ENCODE results near the gene ATP11A.

Gene ATP11A

GRCh38 chr13:112744168-112745021 is 54.6 kb downstream of the ATP11A start:
- DNase-seq: no peak

DNA sequence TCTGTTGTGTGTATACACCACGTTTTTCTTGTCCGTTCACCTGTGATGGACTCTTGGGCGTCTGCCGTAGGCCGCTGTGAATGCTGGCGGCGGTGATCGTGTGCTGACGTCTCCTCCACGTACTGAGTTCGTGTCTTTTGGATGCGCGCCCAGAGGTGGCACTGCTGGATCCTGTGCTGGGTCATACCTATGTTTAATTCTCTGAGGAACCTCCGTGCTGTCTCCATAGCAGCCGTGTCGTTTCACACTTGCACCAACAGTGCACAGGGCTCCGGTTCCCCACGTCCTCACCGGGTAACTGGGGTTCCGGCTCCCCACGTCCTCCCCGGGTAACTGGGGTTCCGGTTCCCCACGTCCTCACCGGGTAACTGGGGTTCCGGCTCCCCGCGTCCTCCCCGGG is 56.2 kb downstream of the ATP11A start:
- DNase-seq: no peak

GRCh38 chr13:112747256-112747655 is 57.4 kb downstream of the ATP11A start:
- DNase-seq: no peak

DNA sequence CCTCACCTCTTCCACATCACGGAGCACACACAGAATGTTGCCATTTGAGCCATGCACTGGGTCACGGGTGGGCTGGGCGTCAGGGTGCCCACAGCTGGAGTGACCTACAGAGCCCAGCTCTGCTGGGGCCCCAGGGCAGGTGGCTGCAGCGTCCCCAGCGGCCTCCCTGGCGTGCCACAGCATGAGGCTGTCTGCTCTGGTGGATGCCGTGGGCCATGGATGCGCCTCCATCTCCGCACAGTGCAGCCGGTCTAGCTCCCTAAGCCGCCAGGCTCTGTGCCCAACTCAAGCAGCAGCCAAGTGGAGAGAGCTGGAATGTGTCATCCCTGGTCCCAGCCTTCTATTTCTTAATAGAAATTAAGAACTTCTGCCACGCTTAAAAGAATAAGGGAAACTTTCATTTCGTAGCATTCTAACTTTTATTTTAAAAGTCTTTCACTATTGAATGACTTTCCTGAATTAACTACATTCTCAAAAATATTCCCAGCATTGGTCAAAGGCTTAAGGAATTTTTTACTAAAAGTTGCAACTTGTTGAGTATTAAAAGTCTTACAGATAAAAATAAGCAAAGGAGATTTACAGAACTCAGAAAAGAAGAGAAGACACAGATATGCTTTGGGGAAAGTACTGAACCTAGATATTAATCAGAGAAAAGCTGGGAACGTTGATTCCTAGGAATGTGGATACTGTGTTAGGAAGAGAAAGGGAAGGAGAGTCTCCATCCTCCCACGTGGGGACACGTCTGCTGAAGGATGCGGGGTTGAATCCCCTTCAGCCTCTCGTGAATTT is 59.3 kb downstream of the ATP11A start:
- DNase-seq: no peak

GRCh38 chr13:112750570-112750969 is 60.7 kb downstream of the ATP11A start:
- DNase-seq: no peak

- no peak for DNase-seq
These were observed 61.8 kb downstream of the ATP11A start for GRCh38 chr13:112751617-112752016.

DNA sequence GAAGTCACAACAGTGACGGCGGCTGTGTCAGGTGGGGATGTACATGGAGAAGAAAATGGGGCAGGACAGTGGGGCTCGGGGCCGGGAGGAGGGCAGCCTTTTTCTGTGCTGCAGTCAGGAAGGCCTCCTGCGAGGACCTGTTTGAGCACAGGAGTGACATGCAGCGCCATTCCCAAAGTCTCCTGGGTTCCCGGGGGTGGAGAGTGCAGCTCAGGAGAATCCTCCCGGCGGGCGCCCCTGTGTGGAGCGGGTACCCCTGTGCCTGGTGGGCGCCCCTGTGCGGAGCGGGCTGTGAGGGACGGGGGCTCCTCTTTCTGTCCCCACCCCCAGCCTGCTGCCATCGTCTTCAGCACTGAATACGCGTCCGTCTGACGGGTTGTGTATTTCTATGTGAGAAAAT is 62.4 kb downstream of the ATP11A start:
- DNase-seq: no peak

GRCh38 chr13:112752711-112753541 is 63.1 kb downstream of the ATP11A start:
- DNase-seq: no peak

DNA sequence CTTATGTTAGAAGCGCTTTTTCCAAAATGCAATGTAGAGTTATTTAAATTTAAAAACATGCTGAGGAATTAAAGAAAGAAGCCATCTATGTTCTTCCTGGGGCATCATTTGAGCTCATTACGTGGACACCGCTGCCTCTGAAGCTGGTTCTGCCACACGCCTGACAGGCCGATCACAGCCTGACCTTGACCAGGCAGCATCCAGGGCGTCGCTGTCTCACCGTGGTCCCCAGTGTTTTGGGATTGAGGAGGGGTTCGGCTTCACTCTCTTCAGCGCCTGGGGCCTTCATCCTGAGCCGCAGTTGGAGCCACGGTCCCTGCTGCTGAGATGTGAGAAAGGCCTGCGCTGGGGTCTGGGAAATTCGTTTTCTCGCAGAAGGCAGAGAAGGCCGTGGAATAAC is 64.0 kb downstream of the ATP11A start:
- no peak for DNase-seq

GRCh38 chr13:112754281-112755025 is 64.6 kb downstream of the ATP11A start:
- no peak for DNase-seq

- no peak for DNase-seq
These were observed 65.5 kb downstream of the ATP11A start for GRCh38 chr13:112755331-112755730.

- no peak for DNase-seq
These were observed 66.2 kb downstream of the ATP11A start for GRCh38 chr13:112756081-112756480.

DNA sequence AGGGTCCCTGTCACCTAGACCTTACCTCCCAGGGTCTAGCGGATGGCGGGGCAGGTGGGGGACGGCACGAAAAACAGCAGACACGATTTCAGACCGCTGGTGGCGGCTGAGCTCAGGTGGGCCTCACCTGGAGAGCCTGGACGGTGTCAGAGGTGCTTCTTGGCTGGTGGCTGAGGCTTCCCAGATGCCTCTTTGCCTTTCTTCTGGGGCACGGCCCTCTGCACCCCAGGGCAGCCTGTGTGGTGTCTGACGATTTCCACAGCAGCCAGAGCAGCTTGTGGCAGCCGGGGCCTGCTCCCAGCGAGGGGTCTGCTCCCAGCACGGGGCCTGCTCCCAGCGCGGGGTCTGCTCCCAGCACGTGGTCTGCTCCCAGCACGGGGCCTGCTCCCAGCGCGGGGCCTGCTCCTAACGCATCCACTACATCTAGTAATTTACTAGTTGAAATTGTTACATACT is 66.7 kb downstream of the ATP11A start:
- no peak for DNase-seq

- no peak for DNase-seq
These were observed 67.3 kb downstream of the ATP11A start for GRCh38 chr13:112756967-112757758.

DNA sequence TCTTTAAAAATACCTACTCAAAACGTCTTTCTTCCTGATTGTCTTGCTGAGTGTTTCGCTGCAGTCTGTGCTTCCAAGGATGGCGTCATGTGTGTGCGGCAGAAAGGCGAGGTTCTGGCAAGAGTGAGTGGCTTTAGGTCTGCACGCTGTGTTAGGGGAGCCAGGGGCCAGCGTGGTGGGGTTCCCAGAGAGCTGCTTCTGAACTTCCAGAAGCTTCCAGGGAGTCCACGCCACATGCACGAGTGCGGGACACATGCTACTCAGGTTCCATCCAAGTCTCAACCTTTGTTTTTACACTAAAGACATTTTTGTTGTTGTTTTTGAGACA is 67.9 kb downstream of the ATP11A start:
- DNase-seq: no peak

- DNase-seq: no peak
These were observed 69.2 kb downstream of the ATP11A start for GRCh38 chr13:112759053-112759452.

- DNase-seq: no peak
These were observed 70.0 kb downstream of the ATP11A start for GRCh38 chr13:112759827-112760226.

DNA sequence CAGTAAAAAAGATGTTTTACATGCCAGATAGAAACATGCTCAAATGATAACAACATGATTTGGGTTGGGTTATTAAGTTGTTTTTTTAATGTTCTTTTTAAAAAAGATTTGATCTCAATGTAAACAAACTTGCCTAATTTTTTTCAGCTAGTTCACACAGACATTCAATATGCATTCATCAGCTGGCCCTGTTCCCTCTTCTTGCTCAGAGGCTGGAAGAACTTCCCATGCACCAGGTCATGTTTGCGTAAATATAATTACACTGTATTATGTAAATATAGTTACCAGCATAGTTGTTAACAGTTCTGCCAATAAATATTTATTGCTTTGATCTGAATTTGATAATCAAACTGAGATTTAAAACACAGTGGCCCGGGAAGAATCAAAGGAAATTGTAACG is 70.6 kb downstream of the ATP11A start:
- DNase-seq: no peak

GRCh38 chr13:112760931-112761330 is 71.1 kb downstream of the ATP11A start:
- DNase-seq: no peak

DNA sequence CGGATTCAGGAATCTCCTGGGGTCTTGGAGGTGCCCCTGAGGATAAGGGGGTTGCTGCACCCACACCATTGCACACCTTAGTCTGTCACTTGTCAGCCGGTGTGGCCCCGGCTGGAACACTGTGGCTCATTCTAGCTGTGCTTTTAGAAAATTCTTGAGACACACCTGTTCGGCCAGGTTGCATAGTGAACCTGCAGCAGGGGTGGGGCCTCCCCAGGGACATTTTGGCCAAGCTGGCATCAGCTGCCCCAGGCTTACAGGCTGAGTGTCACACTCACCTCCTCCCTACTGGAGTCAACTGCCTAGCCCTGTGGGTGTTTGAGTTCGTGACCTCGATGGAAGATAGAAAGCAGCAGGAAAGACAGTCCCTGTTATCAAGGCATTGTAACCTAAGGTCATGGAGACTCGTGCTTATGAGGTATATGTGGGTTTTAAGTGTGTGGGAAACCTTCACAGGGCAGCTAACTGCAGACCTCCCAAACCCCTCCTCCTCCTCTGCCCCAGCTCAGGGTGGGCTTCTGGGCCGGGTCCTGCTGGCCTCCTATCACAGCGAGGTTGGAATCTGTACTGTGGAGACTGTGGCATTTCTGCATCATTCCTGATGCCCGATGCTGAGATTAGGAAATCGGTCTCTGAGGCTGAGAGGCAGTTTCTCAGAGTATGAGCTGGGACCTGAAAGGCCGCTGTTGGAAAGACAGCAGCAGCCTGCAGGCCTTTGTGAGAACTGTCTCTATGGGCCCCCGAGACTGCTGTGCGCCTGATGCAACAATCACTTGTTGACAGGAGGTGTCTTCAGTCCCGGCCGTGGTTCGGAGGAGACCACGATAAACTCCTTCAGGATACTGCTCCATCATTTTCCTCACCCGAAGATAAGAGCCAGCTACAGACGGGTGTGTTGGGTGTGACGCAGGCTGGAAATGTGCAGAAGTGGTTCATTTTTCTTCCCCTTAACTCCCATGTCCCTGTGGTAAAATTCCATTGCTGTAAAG is 72.2 kb downstream of the ATP11A start:
- no peak for DNase-seq

All from activated gamma-delta T cell treated with Interleukin-2 at 50 U/mL for 16 hours (primary cell).